HG02610 (cell line): ENCODE data around the gene FANCC.

Source experiments
- ATAC-seq: cut with Tn5 transposase; IDR thresholded peaks from one replicate; pipeline ENCODE4 v1.9.1; 2021; ENCODE audit warnings: mild to moderate bottlenecking, moderate library complexity; ENCODE audit not compliant: unreplicated experiment

Gene FANCC

GRCh38 chr9:95128177-95128524, 189.4 kb downstream of the FANCC start:
- no peak for ATAC-seq

- no peak for ATAC-seq
These were observed 190.0 kb downstream of the FANCC start for GRCh38 chr9:95127249-95128176.

- ATAC-seq = no peak
These were observed 190.8 kb downstream of the FANCC start for GRCh38 chr9:95126739-95127138.

- no peak for ATAC-seq
These were observed 191.9 kb downstream of the FANCC start for GRCh38 chr9:95125652-95126051.

- ATAC-seq = no peak
These were observed 192.7 kb downstream of the FANCC start for GRCh38 chr9:95124582-95125367.

- no peak for ATAC-seq
These were observed 196.6 kb downstream of the FANCC start for GRCh38 chr9:95120781-95121370.

- ATAC-seq = no peak
These were observed 198.9 kb downstream of the FANCC start for GRCh38 chr9:95118596-95118995.

- ATAC-seq = no peak
These were observed 200.7 kb downstream of the FANCC start for GRCh38 chr9:95116808-95117204.

- no peak for ATAC-seq
These were observed 201.3 kb downstream of the FANCC start for GRCh38 chr9:95116002-95116807.

GRCh38 chr9:95115104-95115503, 202.4 kb downstream of the FANCC start:
- no peak for ATAC-seq

GRCh38 chr9:95112436-95113280, 204.9 kb downstream of the FANCC start:
- no peak for ATAC-seq

- ATAC-seq = no peak
These were observed 205.8 kb downstream of the FANCC start for GRCh38 chr9:95111716-95112115.

GRCh38 chr9:95110921-95111525, 206.5 kb downstream of the FANCC start:
- ATAC-seq = no peak

GRCh38 chr9:95109456-95109855, 208.1 kb downstream of the FANCC start:
- no peak for ATAC-seq

- ATAC-seq = no peak
These were observed 208.7 kb downstream of the FANCC start for GRCh38 chr9:95108777-95109176.

- ATAC-seq = no peak
These were observed 209.5 kb downstream of the FANCC start for GRCh38 chr9:95107976-95108375.

- no peak for ATAC-seq
These were observed 210.3 kb downstream of the FANCC start for GRCh38 chr9:95107001-95107749.

GRCh38 chr9:95105519-95106287, 211.8 kb downstream of the FANCC start:
- no peak for ATAC-seq
